ENCODE results near the gene CSMD2.
"Not testable (repeated sequence)": the region's sequence is repeated elsewhere in the genome, so short reads cannot be mapped to it uniquely, and the experiment has no call there.

Gene CSMD2

DNA sequence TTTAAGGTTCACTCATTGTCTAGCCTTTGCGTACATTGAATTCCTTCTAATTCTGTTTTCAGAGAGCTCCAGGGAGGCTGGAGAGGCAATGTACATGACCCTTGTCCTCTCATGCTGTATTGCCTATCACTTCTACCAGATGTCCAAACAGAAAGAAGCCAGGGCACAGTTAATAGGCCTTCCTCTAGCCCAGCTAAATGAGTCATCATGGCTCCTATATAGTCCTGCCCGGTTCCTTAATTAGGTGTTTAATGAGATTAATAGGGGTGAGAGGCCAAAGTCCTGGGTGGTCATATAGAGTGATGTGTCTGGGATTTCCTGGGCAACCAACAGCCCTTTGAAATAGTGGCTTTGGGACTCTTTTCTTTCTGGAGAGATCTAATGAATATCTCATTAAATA, 616.3 kb downstream of the CSMD2 start:
- no peak for DNase-seq (ENCODE audit: low read depth in 2 of 2)

DNA sequence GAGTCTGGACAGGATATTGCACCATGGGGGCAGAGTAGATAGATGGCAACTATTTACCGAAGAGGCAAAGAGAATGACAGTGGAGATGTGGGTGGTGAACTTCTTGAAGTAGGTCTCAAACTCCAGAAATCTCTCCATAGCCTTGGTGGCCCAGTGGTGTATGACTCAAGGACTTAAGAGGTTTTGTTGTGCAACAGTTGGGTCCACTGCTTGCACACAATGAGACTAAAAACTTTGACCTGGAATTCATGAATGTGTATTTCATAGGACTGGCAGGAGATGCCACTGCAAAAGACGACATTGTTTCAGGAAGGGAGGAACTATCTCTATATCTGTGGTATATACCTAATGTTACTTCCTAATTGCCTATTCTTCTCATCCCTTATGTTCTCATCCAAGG, 616.7 kb downstream of the CSMD2 start:
- no peak for DNase-seq (ENCODE audit: low read depth in 2 of 2)

DNA sequence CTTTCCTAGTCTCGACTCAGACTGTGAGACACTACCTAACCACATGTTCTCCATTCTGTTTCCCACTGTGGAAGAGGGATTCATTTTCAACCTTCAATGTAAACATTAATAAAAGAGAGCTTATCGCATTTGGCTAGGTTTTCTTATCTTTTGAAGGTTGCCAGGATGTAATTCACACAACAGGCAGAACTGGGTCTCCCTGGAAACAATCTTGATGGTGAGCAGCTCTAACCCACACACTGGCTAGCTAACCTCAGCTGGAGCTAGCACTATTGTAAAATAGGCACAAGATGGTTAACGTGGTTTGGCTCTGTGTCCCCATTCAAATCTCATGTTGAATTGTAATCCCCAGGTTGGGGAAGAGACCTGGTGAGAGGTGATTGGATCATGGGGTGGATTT, 617.5 kb downstream of the CSMD2 start:
- no peak for DNase-seq (ENCODE audit: low read depth in 2 of 2)

DNA sequence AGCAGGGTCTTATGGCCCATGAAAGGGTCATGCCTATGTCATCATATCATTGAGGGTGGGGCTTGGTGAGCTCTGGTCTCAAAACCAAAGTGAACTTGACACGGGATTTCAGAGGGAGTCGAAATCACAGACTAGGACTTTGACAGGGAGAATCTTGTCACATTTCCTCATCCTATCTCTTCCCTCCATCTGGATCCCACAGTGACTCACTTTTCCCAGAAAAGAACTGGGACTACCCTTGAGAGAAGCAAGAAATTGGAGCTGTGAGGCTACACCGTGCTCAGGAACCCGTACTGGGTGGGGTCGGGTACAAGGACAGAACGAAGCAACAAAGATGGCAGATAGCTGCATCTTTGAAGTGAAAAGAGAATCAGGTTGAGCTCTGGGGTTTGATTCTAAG, 623.1 kb downstream of the CSMD2 start:
- DNase-seq (ENCODE audit: low read depth in 2 of 2): no peak

DNA sequence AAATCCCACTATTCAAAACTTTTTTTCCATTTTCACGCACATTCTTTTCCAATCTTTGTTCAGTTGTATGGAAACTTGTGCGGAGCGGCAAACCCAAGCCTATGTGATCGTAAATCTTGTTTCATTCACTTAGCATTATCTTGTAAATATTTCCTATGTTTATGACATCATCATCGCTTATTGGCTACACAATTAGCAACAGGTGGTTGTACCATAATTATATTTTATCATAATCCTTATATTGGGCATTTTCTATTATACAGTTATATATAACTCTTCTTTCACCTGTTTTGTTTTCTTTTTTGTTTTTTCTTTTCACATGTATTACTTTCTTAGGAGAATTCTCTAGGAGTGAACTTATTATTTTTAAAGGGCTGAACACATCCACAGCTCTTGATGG, 627.1 kb downstream of the CSMD2 start:
- DNase-seq (ENCODE audit: low read depth in 2 of 2): no peak

DNA sequence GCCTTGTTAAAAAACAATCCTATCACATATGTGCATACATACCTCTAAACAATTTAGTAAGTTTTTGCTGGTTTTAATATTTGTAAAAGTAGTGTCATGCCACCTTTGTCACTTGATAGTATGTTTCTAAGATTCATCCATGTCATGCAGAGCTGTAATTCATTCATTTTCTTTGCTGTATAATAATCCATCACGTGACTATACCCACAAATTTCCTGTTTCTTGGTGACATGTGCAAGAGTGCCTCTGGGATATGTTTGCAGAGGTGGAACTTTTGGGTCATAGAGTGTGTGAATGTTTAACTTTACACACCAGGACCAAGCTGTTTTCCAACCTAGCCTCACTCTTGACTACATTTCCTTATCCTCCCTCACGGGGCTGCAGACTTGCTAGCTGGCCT, 629.7 kb downstream of the CSMD2 start:
- DNase-seq (ENCODE audit: low read depth in 2 of 2): no peak

DNA sequence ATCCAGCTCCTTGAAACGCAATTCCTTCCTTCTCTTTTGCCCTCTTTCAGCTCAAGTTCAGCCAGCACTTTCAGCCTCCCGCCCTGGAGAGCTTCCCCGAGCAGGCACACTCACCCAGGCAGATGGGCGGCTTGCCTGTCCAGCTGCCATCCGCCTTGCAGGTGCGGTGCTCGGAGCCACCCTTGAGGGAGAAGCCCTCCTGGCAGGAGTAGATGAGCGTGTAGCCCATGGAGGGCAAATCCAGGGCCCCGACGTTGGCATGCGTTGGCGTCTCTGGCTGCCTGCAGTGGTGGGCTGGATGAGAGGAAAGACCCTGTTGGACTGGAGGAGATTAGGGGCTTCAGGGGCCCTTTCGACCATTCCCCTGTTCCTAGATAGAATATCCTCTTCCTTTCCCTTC, 632.1 kb downstream of the CSMD2 start:
- DNase-seq (ENCODE audit: low read depth in 2 of 2): no peak

DNA sequence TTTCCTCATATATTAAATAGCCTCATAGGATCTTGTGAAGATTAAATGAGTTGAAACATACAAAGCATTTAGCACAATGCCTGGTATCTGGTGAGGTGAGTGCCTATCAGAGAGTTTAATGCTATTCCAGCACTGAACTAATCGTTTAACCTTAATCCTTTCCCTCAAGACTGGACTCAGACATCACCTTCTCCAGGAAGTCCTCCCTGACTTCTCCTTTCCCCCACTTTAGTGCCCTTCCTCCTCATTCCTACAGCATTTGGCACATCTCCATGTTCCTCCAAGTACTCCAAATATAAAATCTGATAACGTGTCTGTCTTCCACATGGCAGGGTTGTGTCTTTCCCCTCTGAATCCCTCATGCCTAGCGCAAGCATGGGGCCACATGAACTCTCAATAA, 632.8 kb downstream of the CSMD2 start:
- no peak for DNase-seq (ENCODE audit: low read depth in 2 of 2)

DNA sequence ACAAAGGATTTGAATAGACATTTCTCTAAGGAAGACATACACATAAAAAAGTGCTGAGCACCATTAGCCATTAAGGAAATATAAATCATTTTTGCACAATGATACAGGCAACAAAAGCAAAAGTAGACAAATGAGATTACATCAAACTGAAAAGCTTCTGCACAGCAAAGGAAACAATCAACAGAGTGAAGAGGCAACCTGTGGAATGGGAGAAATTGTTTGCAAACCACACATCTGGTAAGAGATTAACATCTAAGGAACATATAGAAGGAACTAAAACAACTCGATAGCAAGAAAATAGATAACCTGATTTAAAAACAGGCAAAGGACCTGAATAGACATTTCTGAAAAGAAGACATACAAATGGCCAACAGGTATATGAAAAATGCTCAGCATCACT, 635.1 kb downstream of the CSMD2 start:
- no peak for DNase-seq (ENCODE audit: low read depth in 2 of 2)

DNA sequence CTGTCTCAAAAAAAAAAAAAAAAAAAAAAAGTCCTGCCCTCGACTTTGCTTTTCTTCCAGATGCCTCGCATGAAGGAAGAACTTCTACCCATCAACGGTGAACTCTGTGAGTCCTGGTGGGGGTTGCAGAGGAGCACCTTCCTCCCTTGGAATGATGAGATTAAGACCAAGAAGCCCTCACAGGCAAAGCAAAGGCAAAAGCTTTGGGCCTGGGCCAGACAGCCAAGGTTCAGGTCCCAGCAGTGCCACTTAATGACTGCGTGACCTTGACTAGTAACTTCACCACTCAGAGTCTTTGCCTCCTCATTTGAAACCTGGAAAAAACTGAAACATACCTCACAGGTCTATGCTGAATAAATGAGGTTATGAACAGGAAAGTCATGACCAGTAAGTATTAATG, 637.1 kb downstream of the CSMD2 start:
- DNase-seq (ENCODE audit: low read depth in 2 of 2): no peak

DNA sequence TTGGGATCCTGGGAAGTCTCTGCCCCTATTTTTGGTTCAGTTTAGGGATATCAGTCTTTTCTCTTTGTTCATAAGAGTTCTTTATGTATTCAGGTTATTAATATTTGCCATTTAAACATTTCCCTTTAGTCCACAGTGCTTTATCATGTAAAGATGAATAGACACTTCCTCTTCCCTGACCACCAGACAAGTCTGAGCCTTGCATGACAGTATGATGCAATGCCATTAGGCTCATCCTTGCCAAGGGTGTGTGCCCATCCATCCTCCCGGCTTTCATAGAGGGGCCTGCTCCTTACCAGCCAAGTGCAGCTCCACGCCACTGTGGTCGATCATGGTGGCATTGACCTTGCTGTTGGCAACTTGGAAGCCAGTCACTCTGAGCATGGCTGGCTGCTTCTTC, 640.4 kb downstream of the CSMD2 start:
- DNase-seq (ENCODE audit: low read depth in 2 of 2): no peak

DNA sequence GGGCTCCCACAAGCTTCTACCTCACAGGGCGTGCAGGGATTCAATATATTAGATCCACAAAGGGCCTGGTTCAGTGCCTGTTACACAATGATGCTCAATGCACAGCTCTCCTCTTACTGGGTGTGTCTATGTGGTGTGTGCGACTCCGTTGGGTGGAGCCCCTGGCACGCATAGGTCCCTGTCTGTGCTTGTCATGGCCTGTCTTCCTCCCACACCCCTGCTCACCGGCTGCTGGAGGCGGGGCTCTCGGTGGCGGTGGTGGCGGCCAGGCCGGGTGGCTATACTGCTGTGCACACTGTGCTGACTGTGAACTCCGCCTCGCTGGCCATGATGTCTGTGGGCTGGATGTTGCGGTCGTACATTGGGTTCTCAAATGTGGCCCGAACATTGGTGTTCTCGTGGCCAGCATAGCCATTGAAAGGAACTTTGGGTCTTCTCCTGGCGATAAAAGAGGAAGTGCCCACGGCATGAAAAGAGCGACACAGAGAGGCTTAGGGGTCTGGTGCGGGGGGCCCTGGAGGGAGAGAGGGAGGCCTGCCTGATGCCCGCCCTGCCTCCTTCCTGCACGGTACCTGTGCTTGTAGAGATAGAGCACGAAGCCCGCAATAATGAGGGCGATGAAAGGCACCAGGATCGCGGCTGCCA, 645.7 kb downstream of the CSMD2 start:
- DNase-seq (ENCODE audit: low read depth in 2 of 2): no peak

DNA sequence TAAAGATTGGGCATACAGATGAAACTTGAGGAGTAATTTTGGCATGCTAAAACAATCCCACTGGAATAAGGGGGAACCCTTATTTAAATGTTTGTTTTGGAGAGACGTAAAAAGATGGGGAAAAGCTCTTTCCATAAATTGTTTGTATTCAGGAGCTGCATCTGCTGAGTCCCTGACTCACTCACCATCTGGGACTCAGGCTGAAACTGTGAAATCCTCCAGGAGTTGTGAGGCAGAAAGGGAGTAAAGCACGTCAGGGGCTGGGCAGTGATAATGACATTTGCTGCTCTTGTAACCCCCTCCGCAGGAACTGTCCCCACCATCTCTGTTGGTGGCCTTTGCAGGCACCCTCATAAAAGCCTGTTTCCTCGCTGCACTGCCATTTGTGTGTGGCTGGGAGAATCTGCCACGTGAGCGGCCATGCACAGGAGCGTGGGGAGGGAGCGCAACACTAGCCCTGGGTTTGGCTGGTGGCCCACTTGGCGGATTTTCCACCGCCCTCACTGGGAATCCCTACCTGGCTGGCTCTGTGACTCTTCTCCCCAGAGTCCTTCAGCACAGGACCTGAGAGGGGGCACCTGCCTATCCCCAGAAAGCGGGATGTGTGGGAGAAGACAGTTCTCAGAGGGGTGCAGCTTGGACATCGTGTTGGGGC, 647.3 kb downstream of the CSMD2 start:
- no peak for DNase-seq (ENCODE audit: low read depth in 2 of 2)

DNA sequence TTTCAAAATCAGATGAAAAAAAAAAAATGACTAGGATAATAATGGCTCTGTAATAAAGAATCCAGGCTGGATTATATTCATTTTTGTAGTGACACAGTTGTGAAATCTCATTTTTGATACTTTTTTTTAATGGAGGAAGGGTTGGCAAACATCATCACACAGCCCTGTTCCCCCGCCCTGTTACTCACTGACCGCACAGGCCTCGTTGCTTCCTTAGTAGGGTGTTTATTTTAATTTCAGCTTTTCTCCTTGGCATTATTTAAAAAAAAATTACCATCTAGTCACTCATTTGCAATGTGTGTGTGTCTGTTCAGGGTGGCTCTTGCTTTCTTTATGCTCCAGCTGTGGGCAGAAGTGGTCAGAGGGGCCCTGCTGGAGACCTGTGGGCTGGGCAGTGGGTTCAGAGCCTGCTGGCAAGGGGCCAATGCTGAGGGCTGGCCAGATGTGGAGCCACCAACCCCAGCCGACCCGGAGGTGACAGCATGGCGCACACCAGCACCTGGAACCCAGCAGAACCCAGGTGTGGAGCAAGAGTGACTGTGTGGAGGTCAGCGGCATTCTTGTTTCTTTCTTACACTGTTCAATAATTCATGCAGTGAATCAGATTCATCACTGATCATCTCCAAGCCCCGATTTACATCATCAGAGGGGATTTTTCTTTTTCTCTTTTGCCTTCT, 648.0 kb downstream of the CSMD2 start:
- no peak for DNase-seq (ENCODE audit: low read depth in 2 of 2)

DNA sequence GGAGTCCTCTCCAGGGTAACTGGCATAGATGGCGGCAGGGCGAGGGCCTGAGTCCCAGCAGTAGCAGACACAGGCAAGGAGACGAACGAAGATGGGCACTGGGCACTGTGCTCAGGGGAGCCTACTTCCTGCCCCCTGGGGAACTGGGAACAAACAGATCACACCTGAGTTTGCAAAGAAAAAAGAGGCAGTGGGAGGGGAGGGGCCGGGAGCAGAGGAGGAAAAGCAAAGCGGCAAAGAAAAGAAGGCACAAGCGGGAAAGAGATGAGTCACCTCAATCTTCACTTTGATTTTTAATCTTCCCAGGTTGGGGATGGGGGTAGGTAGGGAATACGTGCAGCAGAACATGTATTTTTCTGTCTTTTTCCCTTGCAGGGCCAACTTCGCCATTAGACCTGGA, 648.6 kb downstream of the CSMD2 start:
- DNase-seq (ENCODE audit: low read depth in 2 of 2): no peak

DNA sequence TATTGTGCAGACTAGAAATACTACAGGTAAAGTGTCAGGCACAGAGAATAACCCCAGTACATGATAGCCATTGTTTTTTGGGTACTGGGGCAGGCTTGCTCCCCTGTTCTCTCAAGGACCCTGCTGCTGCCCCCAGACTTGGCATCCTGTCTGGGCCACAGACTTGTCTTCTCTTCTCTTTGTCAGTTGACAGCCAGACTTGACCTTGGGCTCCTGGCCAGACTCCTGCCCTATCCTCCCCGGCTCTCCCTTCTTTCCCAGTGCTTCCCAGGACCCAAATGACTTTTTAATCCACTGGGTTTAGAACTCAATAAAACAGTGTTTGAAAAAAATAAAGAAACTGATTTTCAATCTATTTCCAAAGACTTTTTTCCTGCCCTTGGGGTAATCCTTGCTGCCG, 649.4 kb downstream of the CSMD2 start:
- DNase-seq (ENCODE audit: low read depth in 2 of 2): no peak

DNA sequence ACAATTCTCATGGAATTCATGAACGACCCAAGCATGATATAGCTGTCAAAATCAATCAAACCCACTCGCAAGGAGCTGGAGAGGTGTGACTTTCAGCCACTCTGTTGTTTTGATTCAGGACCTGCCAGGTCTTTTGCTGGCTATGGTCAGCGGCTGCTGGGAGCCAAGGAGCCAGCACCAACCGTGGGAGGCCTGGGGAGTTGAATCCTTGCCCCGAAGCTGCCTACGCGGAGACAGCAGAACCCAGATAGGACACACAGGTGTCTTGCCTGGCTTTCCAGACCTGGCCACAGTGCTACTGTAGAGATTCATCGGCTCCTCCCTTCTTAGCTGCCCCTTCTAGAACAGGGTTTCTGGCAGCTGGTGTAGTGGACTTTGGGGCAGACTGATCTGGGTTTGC, 649.9 kb downstream of the CSMD2 start:
- DNase-seq (ENCODE audit: low read depth in 2 of 2): no peak

DNA sequence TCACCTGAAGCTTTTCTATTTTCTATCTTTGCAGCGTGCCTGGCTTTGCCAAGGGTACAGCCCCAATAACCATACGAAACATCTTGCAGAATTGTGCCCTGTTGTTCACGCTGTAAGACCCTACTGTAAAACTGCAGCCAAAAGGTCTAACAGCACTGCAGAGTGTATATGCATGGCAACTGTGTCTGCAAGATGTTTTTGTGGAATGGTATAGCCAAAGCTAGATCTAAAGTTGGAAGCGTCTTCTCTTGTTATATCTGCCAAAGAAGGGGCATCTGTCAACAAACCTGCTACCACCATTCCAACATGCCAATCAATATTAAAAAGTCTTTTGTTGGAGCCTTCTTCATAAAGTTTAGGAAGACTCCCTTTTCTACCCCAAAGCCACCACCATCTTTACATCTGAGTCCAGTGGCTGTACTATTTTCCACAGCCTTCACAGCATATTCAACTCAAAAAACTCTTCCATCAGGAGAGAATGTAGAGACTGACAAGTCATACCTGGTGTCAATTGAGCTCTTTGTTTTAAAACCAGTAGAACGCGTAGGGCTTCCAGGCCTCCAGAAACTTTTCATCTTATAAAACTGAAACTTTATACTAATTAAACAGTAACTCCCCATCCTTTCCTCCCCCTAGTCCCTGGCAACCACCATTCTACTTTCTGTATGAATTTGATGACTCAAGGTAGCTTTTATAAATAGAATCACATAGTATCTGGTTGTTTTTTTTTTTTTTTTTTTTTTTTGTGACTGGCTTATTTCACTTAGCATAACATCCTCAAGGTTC, 652.6 kb downstream of the CSMD2 start:
- DNase-seq (ENCODE audit: low read depth in 2 of 2): no peak

DNA sequence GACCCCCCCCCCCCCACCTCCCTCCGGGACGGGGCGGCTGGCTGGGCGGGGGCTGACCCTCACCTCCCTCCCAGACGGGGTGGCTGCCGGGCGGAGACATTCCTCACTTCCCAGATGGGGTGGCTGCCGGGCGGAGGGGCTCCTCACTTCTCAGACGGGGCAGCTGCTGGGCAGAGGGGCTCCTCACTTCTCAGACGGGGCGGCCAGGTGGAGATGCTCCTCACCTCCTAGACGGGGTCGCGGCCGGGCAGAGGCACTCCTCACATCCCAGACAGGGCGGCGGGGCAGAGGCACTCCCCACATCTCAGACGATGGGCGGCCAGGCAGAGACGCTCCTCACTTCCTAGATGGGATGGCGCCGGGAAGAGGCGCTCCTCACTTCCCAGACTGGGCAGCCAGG, 655.8 kb downstream of the CSMD2 start:
- not testable (repeated sequence) for DNase-seq (ENCODE audit: low read depth in 2 of 2)

DNA sequence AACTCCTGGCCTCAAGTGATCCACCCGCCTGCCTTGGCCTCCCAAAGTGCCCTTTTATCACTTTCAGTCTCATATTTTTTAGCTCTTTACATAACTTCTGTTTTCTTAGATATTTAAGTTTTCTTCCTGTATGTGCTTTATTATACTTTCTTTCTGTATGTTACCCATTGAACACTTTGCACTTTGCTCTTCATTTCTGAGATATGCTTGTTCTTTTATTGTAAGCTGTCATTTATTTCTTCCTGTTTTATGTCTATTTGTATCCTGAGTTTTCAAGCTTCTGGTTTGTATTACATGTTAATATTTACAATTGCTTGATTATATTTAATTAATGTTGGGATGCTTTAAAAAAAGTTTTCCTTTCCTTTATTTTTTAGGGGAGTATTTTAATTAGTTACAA, 656.9 kb downstream of the CSMD2 start:
- no peak for DNase-seq (ENCODE audit: low read depth in 2 of 2)

DNA sequence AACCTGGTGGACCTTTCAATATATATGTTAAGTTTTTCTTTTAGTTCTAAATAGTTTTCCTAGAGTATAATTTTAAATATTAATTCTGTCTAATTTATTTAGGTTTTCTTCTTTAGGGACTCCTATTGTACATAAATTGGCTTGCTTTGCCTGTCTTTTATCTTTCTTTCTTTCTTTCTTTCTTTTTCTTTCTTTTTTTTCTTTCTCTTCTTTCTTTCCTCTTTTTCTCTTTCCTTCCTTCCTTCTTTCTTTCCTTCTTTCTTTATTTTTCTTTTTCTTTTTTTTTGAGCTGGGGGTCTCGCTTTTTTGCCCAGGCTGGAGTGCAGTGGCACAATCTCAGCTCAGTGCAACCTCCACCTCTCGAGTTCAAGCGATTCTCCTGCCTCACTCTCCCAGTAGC, 657.4 kb downstream of the CSMD2 start:
- DNase-seq (ENCODE audit: low read depth in 2 of 2): no peak

DNA sequence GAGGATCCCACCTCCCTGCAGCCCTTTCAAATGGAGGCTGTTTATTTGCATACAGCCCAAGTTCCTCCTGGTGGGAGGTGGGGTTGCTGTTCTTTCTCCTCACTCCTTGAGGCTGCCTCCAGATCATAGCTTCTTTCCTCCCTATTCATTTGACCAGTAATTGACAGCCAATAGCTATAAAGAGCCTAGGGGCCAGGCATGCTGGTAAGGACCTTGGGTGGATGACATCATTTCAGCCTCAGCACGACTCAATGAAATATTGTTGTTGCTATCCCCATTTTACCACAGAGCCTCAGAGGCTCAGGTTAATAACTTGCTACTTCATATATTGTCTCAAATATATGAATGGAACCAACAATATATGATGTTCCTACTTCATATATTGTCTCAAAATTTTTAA, 661.5 kb downstream of the CSMD2 start:
- no peak for DNase-seq (ENCODE audit: low read depth in 2 of 2)

DNA sequence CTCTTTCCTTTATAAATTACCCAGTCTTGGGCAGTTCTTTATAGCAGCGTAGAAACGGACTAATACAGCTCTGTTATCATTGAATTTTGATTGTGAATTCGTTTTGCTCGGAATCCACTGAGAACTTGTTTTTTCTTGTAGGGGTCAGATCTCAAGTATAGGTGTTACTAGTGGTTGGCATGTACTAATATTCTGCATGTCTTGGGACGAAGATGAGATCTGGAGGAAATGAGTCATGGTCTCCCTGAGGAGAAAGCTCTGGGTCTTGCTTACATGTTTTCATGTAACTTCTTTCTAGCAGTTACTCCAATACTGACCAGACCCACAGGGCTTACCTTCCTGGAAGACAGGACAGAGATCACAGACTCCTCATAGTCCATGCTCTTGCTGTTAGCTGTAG, 662.3 kb downstream of the CSMD2 start:
- DNase-seq (ENCODE audit: low read depth in 2 of 2): no peak
